ENCODE results near the gene ZNF496.
A peak's percentile ranks its signal among the peaks of the same experiment; 100 is the strongest.
"Not testable (repeated sequence)": the region's sequence is repeated elsewhere in the genome, so short reads cannot be mapped to it uniquely, and the experiment has no call there.

ZNF496 gene

GRCh38 chr1:247331525-247332214 is at the start of gene ZNF496:
ZNF496 (minus strand) TSS chr1:247331867; CDS start chr1:247329578, 2,289 bp downstream.
- DNase-seq, result peak; percentile 70

- no peak for DNase-seq
Measured at GRCh38 chr1:247378334-247379073, 46.8 kb upstream of the ZNF496 start.

GRCh38 chr1:247377656-247378055 is 46.0 kb upstream of the ZNF496 start:
- not testable (repeated sequence) for DNase-seq

GRCh38 chr1:247376659-247377058 is 45.0 kb upstream of the ZNF496 start:
- DNase-seq, result no peak

GRCh38 chr1:247375747-247376146 is 44.1 kb upstream of the ZNF496 start:
- DNase-seq, result no peak

GRCh38 chr1:247374651-247375334 is 43.1 kb upstream of the ZNF496 start:
- DNase-seq, result not testable (repeated sequence)

GRCh38 chr1:247373721-247374141 is 42.1 kb upstream of the ZNF496 start:
- DNase-seq, result peak; percentile 65

- no peak for DNase-seq
Measured at GRCh38 chr1:247371801-247372259, 40.2 kb upstream of the ZNF496 start.

- DNase-seq, result no peak
Measured at GRCh38 chr1:247370786-247371732, 39.4 kb upstream of the ZNF496 start.

- DNase-seq, result no peak
Measured at GRCh38 chr1:247368490-247369145, 37.0 kb upstream of the ZNF496 start.

GRCh38 chr1:247367786-247368422 is 36.2 kb upstream of the ZNF496 start:
- DNase-seq, result no peak

GRCh38 chr1:247366926-247367645 is 35.4 kb upstream of the ZNF496 start:
- DNase-seq, result no peak

GRCh38 chr1:247366345-247366744 is 34.7 kb upstream of the ZNF496 start:
- DNase-seq, result not testable (repeated sequence)

- DNase-seq, result no peak
Measured at GRCh38 chr1:247365023-247365422, 33.4 kb upstream of the ZNF496 start.

GRCh38 chr1:247363000-247363399 is 31.3 kb upstream of the ZNF496 start:
- not testable (repeated sequence) for DNase-seq

GRCh38 chr1:247362153-247362552 is 30.5 kb upstream of the ZNF496 start:
- no peak for DNase-seq

- no peak for DNase-seq
Measured at GRCh38 chr1:247360991-247361731, 29.5 kb upstream of the ZNF496 start.

- DNase-seq, result no peak
Measured at GRCh38 chr1:247360116-247360898, 28.6 kb upstream of the ZNF496 start.

- DNase-seq, result no peak
Measured at GRCh38 chr1:247359559-247359958, 27.9 kb upstream of the ZNF496 start.

All from activated CD8-positive, alpha-beta memory T cell treated with anti-CD3 and anti-CD28 coated beads, Interleukin-2, amount 50 U/mL, for 4 hours (primary cell).